ENCODE data around the gene CELF2.

DNA sequence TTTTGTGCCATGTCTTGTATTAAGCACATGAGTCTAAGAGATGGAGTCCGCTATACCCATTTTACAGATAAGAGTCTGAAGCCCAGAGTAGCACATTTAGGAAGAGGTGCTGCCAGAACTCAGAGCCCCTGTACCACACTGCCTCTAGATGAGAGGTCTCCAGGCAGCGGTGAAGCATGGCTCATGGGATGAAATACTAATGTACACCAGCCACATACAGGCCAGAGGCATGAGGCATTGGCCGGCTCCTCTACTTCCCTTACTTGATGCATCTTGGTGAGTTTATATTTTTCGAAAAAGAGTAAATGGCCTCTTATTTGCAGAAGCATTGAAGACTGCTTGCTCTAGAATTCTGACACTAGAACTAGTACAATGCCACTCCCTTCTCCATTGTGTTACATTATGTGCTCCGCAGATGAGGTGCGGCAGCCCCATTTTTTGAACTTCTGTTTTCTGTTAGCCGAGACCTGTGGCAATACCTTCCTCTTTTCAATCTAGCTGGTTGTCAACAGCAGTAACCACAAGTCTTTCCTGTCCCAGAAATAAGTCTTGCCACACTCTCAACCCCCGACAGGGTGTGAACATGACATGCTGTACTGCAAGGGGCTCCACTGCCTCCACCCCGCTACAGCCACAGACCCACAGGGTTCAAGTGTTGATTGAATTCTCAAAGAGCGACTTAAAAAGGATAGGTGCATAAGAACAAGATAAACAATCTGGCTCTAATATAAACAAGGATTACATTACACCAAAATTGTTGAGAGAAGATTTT, 145.3 kb downstream of the CELF2 start:
- TF ChIP-seq POLR2AphosphoS5 (IDR thresholded peaks at IDR 0.05): peak in 2 of 3 donors; percentile 44 to 71
- no peak for TF ChIP-seq POLR2A (IDR thresholded peaks at IDR 0.05)
- TF ChIP-seq, protein P1, sequence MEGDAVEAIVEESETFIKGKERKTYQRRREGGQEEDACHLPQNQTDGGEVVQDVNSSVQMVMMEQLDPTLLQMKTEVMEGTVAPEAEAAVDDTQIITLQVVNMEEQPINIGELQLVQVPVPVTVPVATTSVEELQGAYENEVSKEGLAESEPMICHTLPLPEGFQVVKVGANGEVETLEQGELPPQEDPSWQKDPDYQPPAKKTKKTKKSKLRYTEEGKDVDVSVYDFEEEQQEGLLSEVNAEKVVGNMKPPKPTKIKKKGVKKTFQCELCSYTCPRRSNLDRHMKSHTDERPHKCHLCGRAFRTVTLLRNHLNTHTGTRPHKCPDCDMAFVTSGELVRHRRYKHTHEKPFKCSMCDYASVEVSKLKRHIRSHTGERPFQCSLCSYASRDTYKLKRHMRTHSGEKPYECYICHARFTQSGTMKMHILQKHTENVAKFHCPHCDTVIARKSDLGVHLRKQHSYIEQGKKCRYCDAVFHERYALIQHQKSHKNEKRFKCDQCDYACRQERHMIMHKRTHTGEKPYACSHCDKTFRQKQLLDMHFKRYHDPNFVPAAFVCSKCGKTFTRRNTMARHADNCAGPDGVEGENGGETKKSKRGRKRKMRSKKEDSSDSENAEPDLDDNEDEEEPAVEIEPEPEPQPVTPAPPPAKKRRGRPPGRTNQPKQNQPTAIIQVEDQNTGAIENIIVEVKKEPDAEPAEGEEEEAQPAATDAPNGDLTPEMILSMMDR (IDR thresholded peaks at IDR 0.05): no peak
- TF ChIP-seq EP300 (IDR thresholded peaks at IDR 0.05): no peak

All from suprapubic skin (tissue), 4 donors.